Fibroblast of lung (primary cell): ENCODE data around the gene TANC1. TPM values are rescaled to one million over a fixed set of nuclear protein-coding genes. Genes with fewer than 3 reads are reported as not detected.

Experiments
- DNase-seq, 2 donors: peaks; one replicate each; pipeline versions ENCODE4 v3.0.0 to v3.0.0-alpha.2; 2010; ENCODE audit warnings: low read depth in 2 of 2
- H2AFZ ChIP-seq: 2 replicates; pipeline ENCODE4 v1.5.1; 2012; ENCODE audit warnings: low read length, control low read depth, inconsistent platforms
- H3K27ac ChIP-seq: 2 replicates; pipeline ENCODE4 v1.5.1; 2011; ENCODE audit warnings: low read length, control low read depth; ENCODE audit not compliant: insufficient read depth
- H3K27me3 ChIP-seq: 2 replicates; pipeline ENCODE4 v1.5.1; 2011; ENCODE audit warnings: mild to moderate bottlenecking, low read length; ENCODE audit not compliant: control insufficient read depth, insufficient read depth
- H3K36me3 ChIP-seq: 2 replicates; pipeline ENCODE4 v1.5.1; 2011; ENCODE audit warnings: low read length; ENCODE audit not compliant: control insufficient read depth, insufficient read depth
- H3K4me1 ChIP-seq: 2 replicates; pipeline ENCODE4 v1.5.1; 2011; ENCODE audit warnings: low read length; ENCODE audit not compliant: control insufficient read depth, insufficient read depth; ENCODE audit errors: extremely low read depth
- H3K4me2 ChIP-seq: 2 replicates; pipeline ENCODE4 v1.5.1; 2011; ENCODE audit warnings: low read length, control low read depth; ENCODE audit not compliant: insufficient read depth; ENCODE audit errors: extremely low read depth
- H3K4me3 ChIP-seq, 4 experiments: fragments of 200-600 bp in 1 of 4; sonication (generic) in 1 of 4; replicated peaks in 1 of 4; 2 replicates each; pipeline ENCODE4 v1.5.1; 2011 to 2016; ENCODE audit warnings: low read length in 4 of 4, low read depth in 3 of 4, mild to moderate bottlenecking in 3 of 4, control low read depth in 2 of 4, inconsistent platforms in 1 of 4, mixed read lengths in 1 of 4; ENCODE audit not compliant: insufficient read depth in 1 of 4; ENCODE audit errors: control extremely low read depth in 1 of 4
- H3K79me2 ChIP-seq: 2 replicates; pipeline ENCODE4 v1.5.1; 2012; ENCODE audit warnings: mild to moderate bottlenecking, low read length, inconsistent platforms; ENCODE audit not compliant: control insufficient read depth, insufficient read depth
- H3K9ac ChIP-seq: 2 replicates; pipeline ENCODE4 v1.5.1; 2011; ENCODE audit warnings: mild to moderate bottlenecking, low read length, control low read depth; ENCODE audit not compliant: insufficient read depth
- H3K9me3 ChIP-seq: 2 replicates; pipeline ENCODE4 v1.5.1; 2012; ENCODE audit warnings: low read depth, low read length; ENCODE audit not compliant: control insufficient read depth, insufficient read depth
- H4K20me1 ChIP-seq: 2 replicates; pipeline ENCODE4 v1.5.1; 2011; ENCODE audit warnings: low read length; ENCODE audit not compliant: control insufficient read depth, insufficient read depth; ENCODE audit errors: extremely low read depth
- EZH2 ChIP-seq: IDR thresholded peaks from 2 replicates; pipeline ENCODE4 v1.5.1; 2012; ENCODE audit warnings: low read length, control low read depth, mild to moderate bottlenecking; ENCODE audit errors: missing control alignments
- polyA plus RNA-seq, 2 donors: library from polyadenylated mRNA; depleted of rRNA in 1 of 2; stranded (reverse) in 1 of 2; unstranded in 1 of 2; fragments of >200 nt; gene quantifications; 2 replicates each; pipeline ENCODE4 v1.2.1, GENCODE V29; 2011 to 2012; ENCODE audit warnings: missing spikeins in 1 of 2
- total RNA-seq: library from RNA; depleted of rRNA; stranded (reverse); fragments of >200 nt; gene quantifications from 2 replicates; pipeline ENCODE4 v1.2.1, GENCODE V29; 2014
- TF ChIP-seq, protein P1 (sequence below), 2 donors: IDR thresholded peaks in 1 of 2; conservative IDR thresholded peaks in 1 of 2; 1 replicate in 1 of 2; 2 replicates in 1 of 2; pipeline ENCODE4 v1.5.1; 2011 to 2012; ENCODE audit warnings: low read length in 2 of 2, control low read depth in 1 of 2, inconsistent platforms in 1 of 2, low read depth in 1 of 2, mild to moderate bottlenecking in 1 of 2

Gene TANC1
- total and polyA plus RNA-seq, 2 donors (not counting 1 experiment from before 2014, with no cell fraction given), result 32.7 to 41.9 TPM

DNA sequence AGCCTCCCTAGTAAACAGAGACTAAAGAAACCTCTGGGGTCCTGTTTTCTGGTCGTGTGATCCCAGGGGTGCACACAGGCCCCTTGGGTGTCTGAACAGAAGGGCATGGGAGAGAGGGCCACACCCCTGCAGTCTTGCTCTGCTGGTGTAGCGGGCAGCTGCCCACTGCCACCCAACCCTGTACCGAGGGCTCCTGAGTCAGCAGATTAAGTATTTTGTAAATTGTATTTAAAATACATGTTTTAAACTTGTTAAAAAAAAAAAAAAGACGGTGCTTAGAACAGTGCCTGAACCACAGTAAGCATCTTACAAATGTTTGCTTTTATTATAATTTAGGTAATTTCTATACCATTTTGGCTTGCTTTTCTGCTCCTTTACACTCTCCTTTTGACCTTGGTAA lies 113.7 kb downstream of the TANC1 start:
- Histone ChIP-seq H3K27me3 (no peaks in the 10 kb centered on the region), H3K4me3 (no peak overlapping the region), H3K9ac (no peak overlapping the region), H3K9me3 (no peaks in the 10 kb centered on the region), H3K4me2 (no peak overlapping the region), H3K36me3 (no peaks in the 10 kb centered on the region), H3K79me2 (peaks cover 5% of the 10 kb centered on the region), H3K27ac (no peak overlapping the region), H4K20me1 (no peaks in the 10 kb centered on the region), H2AFZ (no peak overlapping the region), H3K4me1 (peaks cover 17% of the 10 kb centered on the region)
- no peak for TF ChIP-seq EZH2
- TF ChIP-seq, protein P1, sequence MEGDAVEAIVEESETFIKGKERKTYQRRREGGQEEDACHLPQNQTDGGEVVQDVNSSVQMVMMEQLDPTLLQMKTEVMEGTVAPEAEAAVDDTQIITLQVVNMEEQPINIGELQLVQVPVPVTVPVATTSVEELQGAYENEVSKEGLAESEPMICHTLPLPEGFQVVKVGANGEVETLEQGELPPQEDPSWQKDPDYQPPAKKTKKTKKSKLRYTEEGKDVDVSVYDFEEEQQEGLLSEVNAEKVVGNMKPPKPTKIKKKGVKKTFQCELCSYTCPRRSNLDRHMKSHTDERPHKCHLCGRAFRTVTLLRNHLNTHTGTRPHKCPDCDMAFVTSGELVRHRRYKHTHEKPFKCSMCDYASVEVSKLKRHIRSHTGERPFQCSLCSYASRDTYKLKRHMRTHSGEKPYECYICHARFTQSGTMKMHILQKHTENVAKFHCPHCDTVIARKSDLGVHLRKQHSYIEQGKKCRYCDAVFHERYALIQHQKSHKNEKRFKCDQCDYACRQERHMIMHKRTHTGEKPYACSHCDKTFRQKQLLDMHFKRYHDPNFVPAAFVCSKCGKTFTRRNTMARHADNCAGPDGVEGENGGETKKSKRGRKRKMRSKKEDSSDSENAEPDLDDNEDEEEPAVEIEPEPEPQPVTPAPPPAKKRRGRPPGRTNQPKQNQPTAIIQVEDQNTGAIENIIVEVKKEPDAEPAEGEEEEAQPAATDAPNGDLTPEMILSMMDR (conservative IDR thresholded peaks at IDR 0.05 in 1 of 2, IDR thresholded peaks at IDR 0.05 in 1 of 2; ENCODE audit: low read depth in 1 of 2, low read length in 2 of 2), result no peak
- DNase-seq, result no peak

DNA sequence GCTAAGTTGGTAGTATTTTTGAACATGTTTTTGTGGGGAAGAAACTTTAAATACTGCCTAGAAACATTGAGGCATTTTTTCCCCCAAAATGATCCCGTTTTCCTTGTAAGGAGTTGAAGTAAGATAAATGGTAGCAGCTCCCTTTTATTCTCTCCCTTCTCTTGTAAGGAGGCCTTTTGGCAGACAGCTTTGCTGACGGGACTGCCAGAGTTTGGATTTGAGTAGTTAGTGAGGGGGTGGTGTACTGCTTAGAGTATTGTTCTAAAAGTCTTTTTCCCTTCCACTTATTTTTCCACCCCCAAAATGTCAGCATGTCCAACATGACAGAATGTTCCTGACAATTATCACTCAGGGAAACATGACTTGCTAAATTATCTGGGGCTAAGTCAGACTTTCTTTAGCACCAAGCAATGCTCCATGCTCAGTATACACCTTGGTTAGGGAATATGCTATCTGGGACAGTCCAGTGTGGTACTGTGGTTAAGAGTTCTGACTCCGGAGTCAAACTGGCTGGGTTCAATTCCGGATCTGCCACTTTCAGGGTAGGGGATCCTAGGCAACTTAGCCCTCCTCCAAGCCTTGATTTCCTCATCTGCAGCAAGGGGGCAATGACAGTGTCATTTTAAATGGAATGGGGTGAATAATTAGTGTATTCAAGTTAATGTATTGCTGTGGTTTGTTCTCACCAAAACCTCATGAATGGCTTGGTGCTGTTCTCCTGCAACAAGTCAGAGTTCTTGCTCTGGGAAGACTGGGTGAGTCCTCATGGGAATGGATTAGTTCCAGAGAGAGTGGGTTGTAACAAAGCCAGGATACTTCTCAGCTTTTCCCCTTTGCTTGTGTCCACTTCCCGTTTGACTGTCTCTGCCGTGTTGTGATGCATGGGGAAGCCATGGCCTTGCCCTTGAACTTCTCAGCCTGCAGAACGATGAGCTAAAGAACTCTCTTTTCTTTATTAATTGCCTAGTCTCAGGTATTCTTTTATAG lies 116.2 kb downstream of the TANC1 start:
- peak overlapping the region; percentile 65 for H3K27ac ChIP-seq
- H2AFZ ChIP-seq, result no peak overlapping the region
- no peak overlapping the region for H3K9ac ChIP-seq
- H3K27me3 ChIP-seq, result no peaks in the 10 kb centered on the region
- no peaks in the 10 kb centered on the region for H3K9me3 ChIP-seq
- no peak overlapping the region for H3K4me2 ChIP-seq
- no peaks in the 10 kb centered on the region for H4K20me1 ChIP-seq
- peaks cover 9% of the 10 kb centered on the region for H3K79me2 ChIP-seq
- peak; percentile 65 to 93 for DNase-seq
- H3K4me3 ChIP-seq, result no peak overlapping the region
- TF ChIP-seq EZH2, result no peak
- TF ChIP-seq, protein P1 (conservative IDR thresholded peaks at IDR 0.05 in 1 of 2, IDR thresholded peaks at IDR 0.05 in 1 of 2; ENCODE audit: low read depth in 1 of 2, low read length in 2 of 2), result no peak
- H3K36me3 ChIP-seq, result peaks cover 2% of the 10 kb centered on the region
- H3K4me1 ChIP-seq, result peaks cover 21% of the 10 kb centered on the region

DNA sequence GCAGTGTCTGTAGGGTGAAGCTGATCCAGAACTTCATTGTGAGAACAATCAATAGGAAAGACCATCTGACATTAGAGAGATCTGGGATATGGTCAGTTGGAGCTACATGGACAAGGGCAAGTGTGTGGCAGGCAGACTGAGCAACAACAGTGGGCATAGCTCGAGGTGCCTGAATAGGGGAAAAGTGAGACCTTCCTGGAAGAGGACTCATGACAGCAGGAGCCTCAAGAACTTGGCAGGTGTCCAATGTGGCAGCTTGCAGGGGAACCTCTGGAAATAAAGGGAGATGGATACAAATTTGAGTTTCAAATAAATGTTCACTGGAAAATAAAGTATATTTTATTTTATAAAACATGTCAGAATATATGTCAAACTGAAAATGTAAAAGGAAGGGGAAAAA lies 117.9 kb downstream of the TANC1 start:
- Histone ChIP-seq H3K27ac (no peak overlapping the region), H3K4me1 (peaks cover 30% of the 10 kb centered on the region), H3K4me3 (no peak overlapping the region), H3K79me2 (peaks cover 9% of the 10 kb centered on the region), H3K9me3 (no peaks in the 10 kb centered on the region), H3K9ac (no peak overlapping the region), H2AFZ (no peak overlapping the region), H3K36me3 (peaks cover 3% of the 10 kb centered on the region), H3K4me2 (no peak overlapping the region), H4K20me1 (no peaks in the 10 kb centered on the region), H3K27me3 (no peaks in the 10 kb centered on the region)
- peak in 1 of 2 donors; percentile 47 for DNase-seq
- no peak for TF ChIP-seq EZH2
- TF ChIP-seq, protein P1 (conservative IDR thresholded peaks at IDR 0.05 in 1 of 2, IDR thresholded peaks at IDR 0.05 in 1 of 2; ENCODE audit: low read depth in 1 of 2, low read length in 2 of 2), result no peak
